H1 (cell line): ENCODE measurements around the gene PRPF31. TPM values are rescaled to one million over a fixed set of nuclear protein-coding genes. Genes with fewer than 3 reads are reported as not detected.

Experiments
- CTCF ChIA-PET: fragments of 300-600 bp; sonication (Branson Sonifier 250); formaldehyde crosslinking; loops from one replicate; lab custom pipeline; 2021; ENCODE audit not compliant: partially characterized antibody; lab: Charles Lee
- POLR2A ChIA-PET: fragments of 300-600 bp; sonication (Branson Sonifier 250); formaldehyde crosslinking; loops from one replicate; lab custom pipeline; 2021; ENCODE audit warnings: inconsistent platforms; ENCODE audit not compliant: partially characterized antibody; lab: Charles Lee
- DNase-seq, 2 experiments: peaks; one replicate each; pipeline versions ENCODE4 v3.0.0 to v3.0.0-alpha.2; 2010 to 2022; ENCODE audit warnings: low spot score in 2 of 2, low read depth in 1 of 2, mixed read lengths in 1 of 2
- FAIRE-seq: peaks from 2 replicates; lab custom pipeline; 2011; peaks lifted over from hg19 to GRCh38; lab: Jason Lieb, UNC
- H2AFZ ChIP-seq: 2 replicates; pipeline ENCODE4 v1.8.1; 2012; ENCODE audit warnings: low read length, inconsistent platforms
- H2AK5ac ChIP-seq: 2 replicates; pipeline ENCODE4 v1.6.1; 2013; ENCODE audit warnings: low read depth, low read length
- H2BK120ac ChIP-seq: replicated peaks from 2 replicates; pipeline ENCODE3; 2013; ENCODE audit warnings: low read depth, low read length, inconsistent platforms
- H2BK12ac ChIP-seq: 2 replicates; pipeline ENCODE4 v1.6.1; 2013; ENCODE audit warnings: low read depth, low read length
- H2BK15ac ChIP-seq: 2 replicates; pipeline ENCODE4 v1.6.1; 2013; ENCODE audit warnings: low read length
- H2BK20ac ChIP-seq: 2 replicates; pipeline ENCODE4 v1.6.1; 2013; ENCODE audit warnings: low read length
- H2BK5ac ChIP-seq: 2 replicates; pipeline ENCODE4 v1.6.1; 2013; ENCODE audit warnings: low read depth, low read length
- H3K14ac ChIP-seq: 2 replicates; pipeline ENCODE4 v1.6.1; 2013; ENCODE audit warnings: inconsistent platforms; ENCODE audit not compliant: insufficient read length
- H3K18ac ChIP-seq: 2 replicates; pipeline ENCODE4 v1.6.1; 2013; ENCODE audit warnings: low read length; ENCODE audit errors: extremely low read depth
- H3K23ac ChIP-seq: 2 replicates; pipeline ENCODE4 v1.6.1; 2013; ENCODE audit warnings: inconsistent platforms; ENCODE audit not compliant: insufficient read length
- H3K23me2 ChIP-seq: 2 replicates; pipeline ENCODE4 v1.6.1; 2013; ENCODE audit warnings: low read depth, low read length
- H3K27ac ChIP-seq: 2 replicates; pipeline ENCODE4 v1.6.1; 2011; ENCODE audit warnings: low read depth, low read length, inconsistent platforms
- H3K27me3 ChIP-seq, 4 experiments: replicated peaks in 1 of 4; 1 replicate in 1 of 4; 2 replicates in 3 of 4; pipeline versions ENCODE4 v1.6.1 to v1.8.1; 2011 to 2013; ENCODE audit warnings: low read length in 3 of 4, mild to moderate bottlenecking in 3 of 4, inconsistent platforms in 2 of 4, mixed read lengths in 2 of 4, moderate library complexity in 1 of 4; ENCODE audit not compliant: control insufficient read depth in 3 of 4, insufficient read depth in 3 of 4; ENCODE audit errors: extremely low read depth in 1 of 4
- H3K36me3 ChIP-seq, 4 experiments: 2 replicates each; pipeline versions ENCODE4 v1.6.1 to v1.8.1; 2011 to 2013; ENCODE audit warnings: mild to moderate bottlenecking in 4 of 4, low read length in 3 of 4, moderate library complexity in 2 of 4, control low read depth in 1 of 4, inconsistent platforms in 1 of 4; ENCODE audit not compliant: insufficient read depth in 4 of 4, control insufficient read depth in 2 of 4
- H3K4ac ChIP-seq: replicated peaks from 2 replicates; pipeline ENCODE3; 2013; ENCODE audit warnings: low read length, low read depth, mixed read lengths, inconsistent platforms; ENCODE audit not compliant: insufficient read length
- H3K4me1 ChIP-seq, 4 experiments: replicated peaks in 1 of 4; 1 replicate in 1 of 4; 2 replicates in 3 of 4; pipeline versions ENCODE4 v1.6.1 to v1.8.1; 2011 to 2013; ENCODE audit warnings: low read length in 3 of 4, inconsistent platforms in 2 of 4, mixed read lengths in 1 of 4; ENCODE audit not compliant: insufficient read depth in 4 of 4, control insufficient read depth in 3 of 4
- H3K4me2 ChIP-seq, 2 experiments: 2 replicates each; pipeline versions ENCODE4 v1.6.1 to v1.8.1; 2011 to 2013; ENCODE audit warnings: low read depth in 2 of 2, low read length in 2 of 2, control low read depth in 1 of 2, inconsistent platforms in 1 of 2, mild to moderate bottlenecking in 1 of 2; ENCODE audit not compliant: insufficient read depth in 1 of 2
- H3K4me3 ChIP-seq, 4 experiments: fragments of 200-600, 300-600 bp in 1 of 4; sonication (generic), shearing (Covaris generic), sonication (Bioruptor Twin) in 1 of 4; 2 replicates each; pipeline versions ENCODE4 v1.5.1 to v1.8.1; 2011 to 2016; ENCODE audit warnings: low read length in 4 of 4, low read depth in 3 of 4, control low read depth in 2 of 4, inconsistent platforms in 2 of 4, mild to moderate bottlenecking in 2 of 4, mixed read lengths in 1 of 4, moderate library complexity in 1 of 4; ENCODE audit not compliant: insufficient read depth in 2 of 4; ENCODE audit errors: extremely low read depth in 1 of 4
- H3K56ac ChIP-seq: replicated peaks from 2 replicates; pipeline ENCODE3; 2013; ENCODE audit warnings: low read depth, mild to moderate bottlenecking, mixed read lengths, low read length, inconsistent platforms; ENCODE audit not compliant: insufficient read length
- H3K79me1 ChIP-seq: 2 replicates; pipeline ENCODE4 v1.6.1; 2013; ENCODE audit warnings: low read depth, low read length, control low read depth
- H3K79me2 ChIP-seq, 2 experiments: 2 replicates each; pipeline versions ENCODE4 v1.6.1 to v1.8.1; 2012 to 2013; ENCODE audit warnings: low read length in 2 of 2, mild to moderate bottlenecking in 2 of 2, inconsistent platforms in 1 of 2; ENCODE audit not compliant: insufficient read depth in 2 of 2, control insufficient read depth in 1 of 2
- H3K9ac ChIP-seq, 4 experiments: replicated peaks in 1 of 4; 1 replicate in 1 of 4; 2 replicates in 3 of 4; pipeline versions ENCODE4 v1.6.1 to v1.8.1; 2011 to 2013; ENCODE audit warnings: low read depth in 3 of 4, low read length in 3 of 4, control low read depth in 2 of 4, mild to moderate bottlenecking in 2 of 4, moderate library complexity in 2 of 4, inconsistent platforms in 1 of 4; ENCODE audit errors: extremely low read depth in 1 of 4
- H3K9me3 ChIP-seq, 2 experiments: 2 replicates each; pipeline versions ENCODE4 v1.6.1 to v1.8.1; 2012 to 2013; ENCODE audit warnings: mild to moderate bottlenecking in 2 of 2, moderate library complexity in 2 of 2, control low read depth in 1 of 2, inconsistent platforms in 1 of 2, low read depth in 1 of 2, low read length in 1 of 2, mixed read lengths in 1 of 2; ENCODE audit not compliant: insufficient read depth in 2 of 2
- H4K20me1 ChIP-seq, 2 experiments: replicated peaks in 1 of 2; 2 replicates each; pipeline versions ENCODE3 to v1.8.1; 2011 to 2013; ENCODE audit warnings: inconsistent platforms in 2 of 2, low read length in 2 of 2, mild to moderate bottlenecking in 1 of 2; ENCODE audit not compliant: insufficient read depth in 2 of 2, control insufficient read depth in 1 of 2
- H4K5ac ChIP-seq: 2 replicates; pipeline ENCODE4 v1.6.1; 2013; ENCODE audit warnings: low read length, low read depth, mixed read lengths, inconsistent platforms; ENCODE audit not compliant: insufficient read length
- H4K8ac ChIP-seq: 2 replicates; pipeline ENCODE4 v1.8.0; 2013; ENCODE audit warnings: mild to moderate bottlenecking, moderate library complexity, low read length, inconsistent platforms; ENCODE audit not compliant: insufficient read depth; ENCODE audit errors: extremely low read depth
- H4K91ac ChIP-seq: replicated peaks from 2 replicates; pipeline ENCODE3; 2013; ENCODE audit warnings: low read length, mixed read lengths, inconsistent platforms; ENCODE audit not compliant: insufficient read length
- BRCA1 ChIP-seq: IDR thresholded peaks from 2 replicates; pipeline ENCODE4 v1.6.1; 2012; ENCODE audit warnings: low read depth, low read length, improper control_type of control experiment
- CBX8 ChIP-seq: fragments of 300-800, 300-1000 bp; sonication (generic); IDR thresholded peaks from 2 replicates; pipeline ENCODE4 v1.7.1; 2016; ENCODE audit warnings: low read depth, low read length, borderline replicate concordance
- CREB1 ChIP-seq: IDR thresholded peaks from 2 replicates; pipeline ENCODE4 v1.6.1; 2012; ENCODE audit warnings: inconsistent platforms
- EGR1 ChIP-seq: IDR thresholded peaks from 2 replicates; pipeline ENCODE4 v1.6.1; 2011; ENCODE audit warnings: low read depth, low read length, borderline replicate concordance
- EP300 ChIP-seq, 2 experiments: IDR thresholded peaks; 1 replicate in 1 of 2; 2 replicates in 1 of 2; pipeline ENCODE4 v1.6.1; 2011 to 2012; ENCODE audit warnings: low read depth in 2 of 2, low read length in 2 of 2, mild to moderate bottlenecking in 2 of 2, borderline replicate concordance in 1 of 2, inconsistent platforms in 1 of 2, moderate library complexity in 1 of 2
- KDM5A ChIP-seq: fragments of 200-600 bp; IDR thresholded peaks from 2 replicates; pipeline ENCODE4 v1.7.1; 2012; ENCODE audit warnings: mild to moderate bottlenecking, low read length, inconsistent platforms, mixed read lengths
- MAFK ChIP-seq: IDR thresholded peaks from 2 replicates; pipeline ENCODE4 v1.6.1; 2012; ENCODE audit warnings: low read depth, mild to moderate bottlenecking, improper control_type of control experiment, low read length
- SIN3A ChIP-seq, 2 experiments: IDR thresholded peaks in 1 of 2; conservative IDR thresholded peaks in 1 of 2; 2 replicates each; pipeline ENCODE4 v1.6.1; 2011 to 2012; ENCODE audit warnings: low read length in 2 of 2, improper control_type of control experiment in 1 of 2, low read depth in 1 of 2, mild to moderate bottlenecking in 1 of 2
- SUZ12 ChIP-seq: fragments of 200-600 bp; sonication (generic); IDR thresholded peaks from 2 replicates; pipeline ENCODE4 v1.6.1; 2012; ENCODE audit warnings: mild to moderate bottlenecking, inconsistent platforms, low read length, moderate library complexity, mixed read lengths
- WGBS, 2 experiments: shearing (Covaris generic) in 1 of 2; methylation state at CpG; one replicate each; pipeline versions ENCODE4 v1.1.6 to v1.1.7; 2013 to 2015; ENCODE audit warnings: low lambda C conversion rate in 2 of 2, mixed read lengths in 2 of 2, inconsistent platforms in 1 of 2, low coverage in 1 of 2, missing lambda C conversion rate in 1 of 2; ENCODE audit not compliant: insufficient replicate concordance in 2 of 2, insufficient coverage in 1 of 2, insufficient read length in 1 of 2; ENCODE audit errors: extremely low coverage in 1 of 2, missing lambda C conversion rate in 1 of 2; 5-methylcytosine and 5-hydroxymethylcytosine counted together
- polyA plus RNA-seq, 7 experiments: library from polyadenylated mRNA; depleted of rRNA in 3 of 7; stranded (reverse) in 5 of 7; unstranded in 2 of 7; fragments of >200 nt in 5 of 7; fragments of 200-250 nt in 2 of 7; gene quantifications; 1 replicate in 5 of 7; 2 replicates in 1 of 7; 4 replicates in 1 of 7; pipeline versions ENCODE4 v1.2.1 to v1.2.3, GENCODE V29; 2011 to 2013; ENCODE audit warnings: missing spikeins in 2 of 7, mixed read lengths in 2 of 7
- total RNA-seq: library from RNA; stranded (reverse); fragmentation: NEBNext Ultra II Directional; extraction: Animal tissue kit (Norgen Biotek cat#: 25700); gene quantifications from 2 replicates; pipeline ENCODE4 v1.2.1, GENCODE V29; 2021

PRPF31 gene
- total and polyA plus RNA-seq, 2 of the 8 experiments (the other 6 are each of a cell fraction or from before 2014, with no cell fraction given): 51.1 to 97.4 TPM

DNA sequence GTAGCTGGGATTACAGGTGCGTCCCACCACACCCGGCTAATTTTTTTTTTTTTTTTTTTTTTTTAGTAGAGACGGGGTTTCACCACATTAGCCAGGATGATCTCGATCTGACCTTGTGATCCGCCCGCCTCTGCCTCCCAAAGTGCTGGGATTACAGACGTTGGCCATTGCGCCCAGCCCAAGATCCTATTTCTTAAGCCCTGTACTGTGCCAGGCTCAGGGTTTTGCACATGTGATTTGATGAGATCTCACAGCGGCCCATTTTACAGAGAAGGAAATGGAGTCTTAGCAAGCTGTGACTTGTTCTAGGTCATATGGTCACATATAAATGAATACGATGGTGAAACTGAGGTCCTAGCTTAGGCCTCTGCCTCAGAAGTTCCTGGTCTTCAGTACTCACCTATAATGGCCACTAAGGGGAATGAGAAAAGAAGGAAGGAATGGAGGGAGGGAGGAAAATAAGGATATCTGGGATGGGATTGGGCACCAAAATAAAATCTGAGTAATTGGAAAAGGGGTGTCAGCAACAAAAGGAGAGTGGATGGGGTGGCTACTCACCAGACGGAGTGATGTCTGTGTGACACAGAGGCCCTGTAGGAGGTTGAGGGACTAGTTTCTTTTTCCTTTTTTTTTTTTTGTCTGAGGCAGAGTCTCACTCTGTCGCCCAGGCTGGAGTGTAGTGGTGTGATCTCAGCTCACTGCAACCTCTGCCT is 16.2 kb upstream of the PRPF31 start:
- H2AK5ac ChIP-seq: no peak overlapping the region
- WGBS, 2 experiments: 87% methylated on average over 10 of the region's 12 CpGs; no CpG with 5 or more reads in 1 of the 2 experiments
- H3K79me1 ChIP-seq: no peaks in the 10 kb centered on the region
- TF ChIP-seq EP300 (IDR thresholded peaks at IDR 0.05; ENCODE audit: borderline replicate concordance in 1 of 2, low read depth in 2 of 2, low read length in 2 of 2) (no peak), BRCA1 (no peak), MAFK (no peak), SIN3A (conservative IDR thresholded peaks at IDR 0.05 in 1 of 2, IDR thresholded peaks at IDR 0.05 in 1 of 2; ENCODE audit: low read depth in 1 of 2, low read length in 2 of 2) (no peak), EGR1 (no peak), KDM5A (no peak), CBX8 (no peak), SUZ12 (no peak), CREB1 (no peak)
- TF ChIP-seq, all 59 proteins: peak for 0
- H3K4me1 ChIP-seq: peaks cover 0 to 5% (median 2%) of the 10 kb centered on the region in 4 experiments; a peak in 4 of 7 replicates
- H3K4me3 ChIP-seq: no peak overlapping the region
- H4K8ac ChIP-seq: no peak overlapping the region
- H2BK20ac ChIP-seq: no peak overlapping the region
- no peak overlapping the region for H3K4me2 ChIP-seq
- DNase-seq: no peak
- H3K27ac ChIP-seq: no peak overlapping the region
- peaks cover 0 to 1% (median 0%) of the 10 kb centered on the region in 4 experiments; a peak in 1 of 8 replicates for H3K36me3 ChIP-seq
- no peak overlapping the region for H3K56ac ChIP-seq
- no peak overlapping the region for H2BK5ac ChIP-seq
- ChIA-PET CTCF (interaction anchor here (1.4 kb wide), 1 partner anchor 70 kb away, joined by 3 read pairs; no protein-coding TSS in a partner anchor), POLR2A (interaction anchor here (0.7 to 6.1 kb wide), 6 partner anchors 11 to 240 kb away, joined by 3 to 37 read pairs (median 4); partner anchors contain the start of genes PRPF31, RPS9 and TFPT)
- H4K91ac ChIP-seq: no peak overlapping the region
- no peak overlapping the region for H3K14ac ChIP-seq
- no peak overlapping the region for H3K4ac ChIP-seq
- H3K18ac ChIP-seq: no peak overlapping the region
- no peak for FAIRE-seq
- no peak overlapping the region for H3K23ac ChIP-seq
- peaks cover 0 to 1% of the 10 kb centered on the region in 2 experiments for H4K20me1 ChIP-seq
- no peaks in the 10 kb centered on the region; a peak in 1 of 4 replicates for H3K9me3 ChIP-seq
- no peak overlapping the region for H2BK15ac ChIP-seq
- H2BK120ac ChIP-seq: no peak overlapping the region
- H3K23me2 ChIP-seq: peaks cover 18% of the 10 kb centered on the region
- no peak overlapping the region for H4K5ac ChIP-seq
- H3K27me3 ChIP-seq: peaks cover 6 to 29% (median 18%) of the 10 kb centered on the region in 4 experiments
- H3K79me2 ChIP-seq: peaks cover 0 to 10% of the 10 kb centered on the region in 2 experiments; a peak in 2 of 4 replicates
- no peak overlapping the region for H2AFZ ChIP-seq
- H2BK12ac ChIP-seq: no peak overlapping the region
- H3K9ac ChIP-seq: no peak overlapping the region
